RWPE2 (cell line): ENCODE results near the gene APBB3.

Experiments used
- ATAC-seq: fragments of 200-7000 bp; cut with Tn5 transposase; 3 replicates; pipeline ENCODE4 v1.9.1; 2021; ENCODE audit warnings: low read depth
- DNase-seq: peaks from one replicate; pipeline ENCODE4 v3.0.0-alpha.2; 2020; ENCODE audit warnings: low spot score
- H3K27ac ChIP-seq: fragments of 450-650 bp; 2 replicates; pipeline ENCODE4 v1.5.1; 2017; ENCODE audit warnings: mild to moderate bottlenecking; ENCODE audit not compliant: poor library complexity, severe bottlenecking
- H3K27me3 ChIP-seq: fragments of 250-450 bp; sonication (Bioruptor Pico); 2 replicates; pipeline ENCODE4 v1.5.1; 2021; ENCODE audit warnings: mild to moderate bottlenecking, moderate library complexity; ENCODE audit not compliant: insufficient read depth, poor library complexity, severe bottlenecking
- H3K36me3 ChIP-seq: fragments of 250-450 bp; sonication (Bioruptor Pico); 2 replicates; pipeline ENCODE4 v1.5.1; 2020; ENCODE audit warnings: low read depth, mild to moderate bottlenecking, moderate library complexity
- H3K4me1 ChIP-seq: fragments of 250-450 bp; sonication (Bioruptor Pico); 2 replicates; pipeline ENCODE4 v1.5.1; 2021; ENCODE audit warnings: mild to moderate bottlenecking, moderate library complexity; ENCODE audit not compliant: insufficient read depth, poor library complexity, severe bottlenecking
- H3K4me3 ChIP-seq: fragments of 250-450 bp; sonication (Bioruptor Pico); 2 replicates; pipeline ENCODE4 v1.5.1; 2021; ENCODE audit warnings: mild to moderate bottlenecking, moderate library complexity; ENCODE audit not compliant: severe bottlenecking
- H3K9me3 ChIP-seq: fragments of 250-450 bp; sonication (Bioruptor Pico); 2 replicates; pipeline ENCODE4 v1.5.1; 2021; ENCODE audit warnings: mild to moderate bottlenecking, moderate library complexity; ENCODE audit not compliant: severe bottlenecking
- CTCF ChIP-seq: fragments of 450-650 bp; IDR thresholded peaks from one replicate; pipeline ENCODE4 v1.5.1; 2017; ENCODE audit warnings: mild to moderate bottlenecking, moderate library complexity; ENCODE audit not compliant: poor library complexity, severe bottlenecking

APBB3 gene

GRCh38 chr5:140567136-140567818 lies 2.9 kb upstream of the APBB3 start:
- H3K36me3 ChIP-seq, result peaks cover 22% of the 10 kb centered on the region
- H3K27ac ChIP-seq, result no peak overlapping the region
- no peak for TF ChIP-seq CTCF
- H3K27me3 ChIP-seq, result no peaks in the 10 kb centered on the region
- DNase-seq (no peak), ATAC-seq (no peak)
- no peaks in the 10 kb centered on the region for H3K9me3 ChIP-seq
- H3K4me1 ChIP-seq, result peaks cover 5% of the 10 kb centered on the region
- no peak overlapping the region for H3K4me3 ChIP-seq

- ATAC-seq (no peak), DNase-seq (no peak)
- Histone ChIP-seq H3K36me3 (peaks cover 22% of the 10 kb centered on the region), H3K27me3 (no peaks in the 10 kb centered on the region), H3K9me3 (no peaks in the 10 kb centered on the region), H3K27ac (no peak overlapping the region), H3K4me3 (no peak overlapping the region), H3K4me1 (peaks cover 5% of the 10 kb centered on the region)
- no peak for TF ChIP-seq CTCF
Measured at GRCh38 chr5:140566665-140567064, 2.3 kb upstream of the APBB3 start.

- Histone ChIP-seq H3K4me3 (peak overlapping the region; percentile 61), H3K27ac (peak overlapping the region; percentile 51), H3K36me3 (peaks cover 22% of the 10 kb centered on the region), H3K4me1 (peaks cover 5% of the 10 kb centered on the region), H3K27me3 (no peaks in the 10 kb centered on the region), H3K9me3 (no peaks in the 10 kb centered on the region)
- ATAC-seq (no peak), DNase-seq (no peak)
- no peak for TF ChIP-seq CTCF
Measured at GRCh38 chr5:140565780-140566095, 1.3 kb upstream of the APBB3 start.

GRCh38 chr5:140565024-140565779 lies 804 bp upstream of the APBB3 start:
- H3K4me1 ChIP-seq, result peaks cover 5% of the 10 kb centered on the region
- H3K9me3 ChIP-seq, result no peaks in the 10 kb centered on the region
- no peaks in the 10 kb centered on the region for H3K27me3 ChIP-seq
- TF ChIP-seq CTCF, result no peak
- H3K27ac ChIP-seq, result peak overlapping the region; percentile 51
- DNase-seq (no peak), ATAC-seq (peak; percentile 2; the same call in 2 of the 3 replicates)
- peak overlapping the region; percentile 61 for H3K4me3 ChIP-seq
- peaks cover 22% of the 10 kb centered on the region for H3K36me3 ChIP-seq

GRCh38 chr5:140563596-140563995 lies 802 bp downstream of the APBB3 start:
- TF ChIP-seq CTCF, result no peak
- ATAC-seq (no peak), DNase-seq (no peak)
- H3K36me3 ChIP-seq, result peaks cover 22% of the 10 kb centered on the region
- H3K9me3 ChIP-seq, result no peaks in the 10 kb centered on the region
- H3K4me3 ChIP-seq, result peak overlapping the region; percentile 61
- H3K27me3 ChIP-seq, result no peaks in the 10 kb centered on the region
- H3K4me1 ChIP-seq, result peaks cover 5% of the 10 kb centered on the region
- peak overlapping the region; percentile 51 for H3K27ac ChIP-seq
